Activated T-helper 17 cell treated with anti-CD3 and anti-CD28 coated beads, Interleukin-2, amount 50 U/mL, for 72 hours (primary cell): Measurements from ENCODE around the gene BCL7C. TPM values are rescaled to one million over a fixed set of nuclear protein-coding genes. Genes with fewer than 3 reads are reported as not detected.
A peak's percentile ranks its signal among the peaks of the same experiment; 100 is the strongest.

ENCODE experiments used
- ATAC-seq: fragments of 150-1000 bp; cut with Tn5 transposase; replicated peaks from 2 replicates; pipeline ENCODE4 v1.10.0; 2021; ENCODE audit warnings: mild to moderate bottlenecking, moderate library complexity
- H3K27ac Mint-ChIP-seq: one replicate; pipeline ENCODE4 v1.8.0; 2022; ENCODE audit warnings: mixed read lengths
- H3K27me3 Mint-ChIP-seq: one replicate; pipeline ENCODE4 v1.8.0; 2022; ENCODE audit warnings: mixed read lengths
- H3K36me3 Mint-ChIP-seq: one replicate; pipeline ENCODE4 v1.8.0; 2022; ENCODE audit warnings: low read depth, mild to moderate bottlenecking, mixed read lengths
- H3K4me1 Mint-ChIP-seq: one replicate; pipeline ENCODE4 v1.8.0; 2022; ENCODE audit warnings: mixed read lengths
- H3K4me3 Mint-ChIP-seq: one replicate; pipeline ENCODE4 v1.8.0; 2022; ENCODE audit warnings: mild to moderate bottlenecking, mixed read lengths
- H3K9me3 Mint-ChIP-seq: one replicate; pipeline ENCODE4 v1.8.0; 2022; ENCODE audit warnings: mixed read lengths
- total RNA-seq, 2 donors: library from RNA; stranded (reverse); gene quantifications; one replicate each; pipeline ENCODE4 v1.2.3, GENCODE V29; 2022

Gene BCL7C
- total RNA-seq, 2 donors from 2014 or later: 34.1 to 39.3 TPM

GRCh38 chr16:30925995-30926811 is 32.3 kb upstream of the BCL7C start:
- Mint-ChIP-seq H3K36me3 (peaks cover 25% of the 10 kb centered on the region), H3K27ac (no peak overlapping the region), H3K9me3 (no peaks in the 10 kb centered on the region), H3K4me1 (peaks cover 11% of the 10 kb centered on the region), H3K27me3 (no peaks in the 10 kb centered on the region), H3K4me3 (no peak overlapping the region)
- ATAC-seq: no peak

GRCh38 chr16:30925632-30925987 is 31.7 kb upstream of the BCL7C start:
- H3K27me3 Mint-ChIP-seq: no peaks in the 10 kb centered on the region
- peaks cover 11% of the 10 kb centered on the region for H3K4me1 Mint-ChIP-seq
- no peak for ATAC-seq
- no peak overlapping the region for H3K4me3 Mint-ChIP-seq
- H3K27ac Mint-ChIP-seq: no peak overlapping the region
- H3K36me3 Mint-ChIP-seq: peaks cover 20% of the 10 kb centered on the region
- H3K9me3 Mint-ChIP-seq: no peaks in the 10 kb centered on the region

- Mint-ChIP-seq H3K27ac (peak overlapping the region; percentile 78), H3K27me3 (no peaks in the 10 kb centered on the region), H3K4me1 (peaks cover 11% of the 10 kb centered on the region), H3K9me3 (no peaks in the 10 kb centered on the region), H3K36me3 (peaks cover 16% of the 10 kb centered on the region), H3K4me3 (peak overlapping the region; percentile 67)
- ATAC-seq: no peak
Observed at GRCh38 chr16:30924913-30925631, 31.2 kb upstream of the BCL7C start.

GRCh38 chr16:30924076-30924912 is 30.4 kb upstream of the BCL7C start:
- Mint-ChIP-seq H3K9me3 (no peaks in the 10 kb centered on the region), H3K27me3 (no peaks in the 10 kb centered on the region), H3K36me3 (peaks cover 16% of the 10 kb centered on the region), H3K4me1 (peaks cover 11% of the 10 kb centered on the region), H3K4me3 (peak overlapping the region; percentile 67), H3K27ac (peak overlapping the region; percentile 78)
- no peak for ATAC-seq

GRCh38 chr16:30923554-30924075 is 29.7 kb upstream of the BCL7C start, which contains the start of gene FBXL19:
FBXL19 (plus strand) TSS chr16:30923572; CDS start chr16:30925755, 2,183 bp downstream.
- Mint-ChIP-seq H3K36me3 (peaks cover 16% of the 10 kb centered on the region), H3K27me3 (no peaks in the 10 kb centered on the region), H3K4me3 (peak within 1 kb of the TSS; percentile 97), H3K4me1 (peaks cover 11% of the 10 kb centered on the region), H3K9me3 (no peaks in the 10 kb centered on the region), H3K27ac (peak within 1 kb of the TSS; percentile 99)
- ATAC-seq: no peak

GRCh38 chr16:30922960-30923535 is 29.2 kb upstream of the BCL7C start:
- ATAC-seq: peak; percentile 87
- H3K27ac Mint-ChIP-seq: peak overlapping the region; percentile 99
- no peaks in the 10 kb centered on the region for H3K27me3 Mint-ChIP-seq

GRCh38 chr16:30922420-30922959 is 28.6 kb upstream of the BCL7C start:
- no peaks in the 10 kb centered on the region for H3K9me3 Mint-ChIP-seq
- peak; percentile 87 for ATAC-seq
- H3K27ac Mint-ChIP-seq: peak overlapping the region; percentile 99
- no peaks in the 10 kb centered on the region for H3K27me3 Mint-ChIP-seq
- H3K4me3 Mint-ChIP-seq: peak overlapping the region; percentile 97
- peaks cover 11% of the 10 kb centered on the region for H3K4me1 Mint-ChIP-seq
- H3K36me3 Mint-ChIP-seq: peaks cover 16% of the 10 kb centered on the region

More at GRCh38 chr16:30922960-30923535, 29.2 kb upstream of the BCL7C start:
- peaks cover 11% of the 10 kb centered on the region for H3K4me1 Mint-ChIP-seq
- no peaks in the 10 kb centered on the region for H3K9me3 Mint-ChIP-seq
- peak overlapping the region; percentile 97 for H3K4me3 Mint-ChIP-seq
- H3K36me3 Mint-ChIP-seq: peaks cover 16% of the 10 kb centered on the region

GRCh38 chr16:30921748-30922419 is 28.0 kb upstream of the BCL7C start:
- H3K9me3 Mint-ChIP-seq: no peaks in the 10 kb centered on the region
- H3K36me3 Mint-ChIP-seq: peaks cover 16% of the 10 kb centered on the region
- H3K27ac Mint-ChIP-seq: peak overlapping the region; percentile 99
- ATAC-seq: no peak
- H3K27me3 Mint-ChIP-seq: no peaks in the 10 kb centered on the region
- peak overlapping the region; percentile 97 for H3K4me3 Mint-ChIP-seq
- H3K4me1 Mint-ChIP-seq: peaks cover 11% of the 10 kb centered on the region

GRCh38 chr16:30921459-30921747 is 27.5 kb upstream of the BCL7C start:
- no peak for ATAC-seq
- H3K4me3 Mint-ChIP-seq: peak overlapping the region; percentile 97
- peaks cover 8% of the 10 kb centered on the region for H3K4me1 Mint-ChIP-seq
- H3K9me3 Mint-ChIP-seq: no peaks in the 10 kb centered on the region
- H3K27ac Mint-ChIP-seq: peak overlapping the region; percentile 99
- no peaks in the 10 kb centered on the region for H3K27me3 Mint-ChIP-seq
- peaks cover 16% of the 10 kb centered on the region for H3K36me3 Mint-ChIP-seq

- Mint-ChIP-seq H3K4me3 (peak overlapping the region; percentile 97), H3K27me3 (no peaks in the 10 kb centered on the region), H3K4me1 (peaks cover 4% of the 10 kb centered on the region), H3K27ac (no peak overlapping the region), H3K9me3 (no peaks in the 10 kb centered on the region), H3K36me3 (peaks cover 11% of the 10 kb centered on the region)
- no peak for ATAC-seq
Observed at GRCh38 chr16:30920891-30921290, 27.0 kb upstream of the BCL7C start.

GRCh38 chr16:30918614-30919013 is 24.7 kb upstream of the BCL7C start:
- Mint-ChIP-seq H3K4me3 (no peak overlapping the region), H3K27ac (no peak overlapping the region), H3K27me3 (no peaks in the 10 kb centered on the region), H3K9me3 (no peaks in the 10 kb centered on the region), H3K36me3 (peaks cover 4% of the 10 kb centered on the region), H3K4me1 (no peaks in the 10 kb centered on the region)
- no peak for ATAC-seq

GRCh38 chr16:30914830-30915229 is 21.0 kb upstream of the BCL7C start:
- no peaks in the 10 kb centered on the region for H3K27me3 Mint-ChIP-seq
- H3K4me1 Mint-ChIP-seq: no peaks in the 10 kb centered on the region
- no peak overlapping the region for H3K27ac Mint-ChIP-seq
- no peaks in the 10 kb centered on the region for H3K36me3 Mint-ChIP-seq
- H3K9me3 Mint-ChIP-seq: no peaks in the 10 kb centered on the region
- no peak for ATAC-seq
- no peak overlapping the region for H3K4me3 Mint-ChIP-seq

- H3K36me3 Mint-ChIP-seq: no peaks in the 10 kb centered on the region
- H3K4me3 Mint-ChIP-seq: no peak overlapping the region
- no peaks in the 10 kb centered on the region for H3K27me3 Mint-ChIP-seq
- no peak for ATAC-seq
- no peaks in the 10 kb centered on the region for H3K9me3 Mint-ChIP-seq
- no peaks in the 10 kb centered on the region for H3K4me1 Mint-ChIP-seq
- H3K27ac Mint-ChIP-seq: peak overlapping the region; percentile 63
Observed at GRCh38 chr16:30912794-30913412, 19.0 kb upstream of the BCL7C start.
